ENCODE results near the gene CRACDL. TPM values are rescaled to one million over a fixed set of nuclear protein-coding genes. Genes with fewer than 3 reads are reported as not detected.

Gene CRACDL
- total RNA-seq, 1 experiment from 2014 or later: 2.4 TPM

DNA sequence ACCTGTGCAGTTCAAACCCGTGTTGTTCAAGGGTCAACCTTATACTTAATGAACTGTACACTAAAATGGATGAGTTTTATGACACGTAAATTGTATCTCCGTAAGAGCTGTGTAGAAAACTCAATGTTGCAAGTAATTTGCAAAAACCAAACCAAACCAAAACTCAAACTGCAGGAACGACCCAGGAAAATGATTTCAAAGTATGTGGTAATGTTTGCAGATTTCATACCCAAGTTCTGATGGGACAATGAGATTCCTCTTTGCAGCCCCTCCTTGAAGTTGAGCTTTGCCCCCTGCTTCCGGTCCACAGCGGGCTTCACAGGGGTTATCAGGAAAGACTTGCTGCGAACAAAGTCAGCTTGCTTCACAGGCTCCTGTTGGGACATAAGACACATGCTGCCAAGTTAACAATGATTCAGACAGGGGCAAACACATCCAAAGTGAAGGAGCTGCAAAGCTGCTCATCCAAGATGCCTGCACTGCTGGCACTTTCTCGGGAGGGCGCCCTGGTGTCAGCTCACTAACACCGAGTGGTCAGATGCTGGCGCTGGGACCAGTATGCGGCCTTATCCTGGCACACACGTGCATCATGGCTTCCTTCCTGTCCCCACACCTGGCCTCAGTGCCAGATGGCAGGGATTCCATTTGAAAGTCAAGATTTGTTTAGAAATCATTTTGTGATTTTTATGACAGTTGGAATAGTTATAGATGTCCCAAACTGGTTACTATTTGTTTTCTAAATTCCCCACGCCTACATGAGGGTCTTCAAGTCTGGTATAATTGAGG lies 139.9 kb downstream of the CRACDL start:
- peaks cover 6% of the 10 kb centered on the region for H3K27me3 ChIP-seq (ENCODE audit: control insufficient read depth, insufficient read depth, low read length)
- ChIA-PET CTCF (no interaction called here), POLR2A (interaction anchor here (0.6 kb wide), 1 partner anchor 329 kb away, joined by 5 read pairs; no protein-coding TSS in a partner anchor)
- H3K36me3 ChIP-seq (ENCODE audit: control insufficient read depth, insufficient read depth, low read length): no peaks in the 10 kb centered on the region
- no peaks in the 10 kb centered on the region for H3K4me1 ChIP-seq (ENCODE audit: control insufficient read depth, insufficient read depth, low read length)
- ATAC-seq (no peak), DNase-seq (ENCODE audit: low read depth, low spot score) (no peak)
- intact Hi-C loops (cut with micrococcal nuclease; ENCODE audit: unreplicated experiment) (no loop called here), in situ Hi-C loops (cut with HindIII; ENCODE audit: low pct_unique_long_range_greater_than_20kb, low sequenced_read_pairs) (no loop called here)
- H3K4me3 ChIP-seq (ENCODE audit: low read depth in 2 of 2, low read length in 2 of 2): no peak overlapping the region
- BruUV-seq (replicated peaks): no TSS peak
- H3K27ac ChIP-seq (ENCODE audit: low read length): no peak overlapping the region
- TF ChIP-seq REST (IDR thresholded peaks at IDR 0.05; ENCODE audit: insufficient read depth in 1 of 2, low read depth in 2 of 2, low read length in 1 of 2) (no peak), SIN3A (IDR thresholded peaks at IDR 0.05; ENCODE audit: borderline replicate concordance, insufficient read depth, low read depth, low read length) (no peak), TCF7L2 (IDR thresholded peaks at IDR 0.05; ENCODE audit: low read depth, low read length) (no peak), POLR2AphosphoS5 (IDR thresholded peaks at IDR 0.05; ENCODE audit: low read depth, low read length) (no peak)
- TF ChIP-seq, protein P1, sequence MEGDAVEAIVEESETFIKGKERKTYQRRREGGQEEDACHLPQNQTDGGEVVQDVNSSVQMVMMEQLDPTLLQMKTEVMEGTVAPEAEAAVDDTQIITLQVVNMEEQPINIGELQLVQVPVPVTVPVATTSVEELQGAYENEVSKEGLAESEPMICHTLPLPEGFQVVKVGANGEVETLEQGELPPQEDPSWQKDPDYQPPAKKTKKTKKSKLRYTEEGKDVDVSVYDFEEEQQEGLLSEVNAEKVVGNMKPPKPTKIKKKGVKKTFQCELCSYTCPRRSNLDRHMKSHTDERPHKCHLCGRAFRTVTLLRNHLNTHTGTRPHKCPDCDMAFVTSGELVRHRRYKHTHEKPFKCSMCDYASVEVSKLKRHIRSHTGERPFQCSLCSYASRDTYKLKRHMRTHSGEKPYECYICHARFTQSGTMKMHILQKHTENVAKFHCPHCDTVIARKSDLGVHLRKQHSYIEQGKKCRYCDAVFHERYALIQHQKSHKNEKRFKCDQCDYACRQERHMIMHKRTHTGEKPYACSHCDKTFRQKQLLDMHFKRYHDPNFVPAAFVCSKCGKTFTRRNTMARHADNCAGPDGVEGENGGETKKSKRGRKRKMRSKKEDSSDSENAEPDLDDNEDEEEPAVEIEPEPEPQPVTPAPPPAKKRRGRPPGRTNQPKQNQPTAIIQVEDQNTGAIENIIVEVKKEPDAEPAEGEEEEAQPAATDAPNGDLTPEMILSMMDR (IDR thresholded peaks at IDR 0.05): no peak
- H3K9me3 ChIP-seq (ENCODE audit: control insufficient read depth, insufficient read depth, low read depth, low read length): no peaks in the 10 kb centered on the region

DNA sequence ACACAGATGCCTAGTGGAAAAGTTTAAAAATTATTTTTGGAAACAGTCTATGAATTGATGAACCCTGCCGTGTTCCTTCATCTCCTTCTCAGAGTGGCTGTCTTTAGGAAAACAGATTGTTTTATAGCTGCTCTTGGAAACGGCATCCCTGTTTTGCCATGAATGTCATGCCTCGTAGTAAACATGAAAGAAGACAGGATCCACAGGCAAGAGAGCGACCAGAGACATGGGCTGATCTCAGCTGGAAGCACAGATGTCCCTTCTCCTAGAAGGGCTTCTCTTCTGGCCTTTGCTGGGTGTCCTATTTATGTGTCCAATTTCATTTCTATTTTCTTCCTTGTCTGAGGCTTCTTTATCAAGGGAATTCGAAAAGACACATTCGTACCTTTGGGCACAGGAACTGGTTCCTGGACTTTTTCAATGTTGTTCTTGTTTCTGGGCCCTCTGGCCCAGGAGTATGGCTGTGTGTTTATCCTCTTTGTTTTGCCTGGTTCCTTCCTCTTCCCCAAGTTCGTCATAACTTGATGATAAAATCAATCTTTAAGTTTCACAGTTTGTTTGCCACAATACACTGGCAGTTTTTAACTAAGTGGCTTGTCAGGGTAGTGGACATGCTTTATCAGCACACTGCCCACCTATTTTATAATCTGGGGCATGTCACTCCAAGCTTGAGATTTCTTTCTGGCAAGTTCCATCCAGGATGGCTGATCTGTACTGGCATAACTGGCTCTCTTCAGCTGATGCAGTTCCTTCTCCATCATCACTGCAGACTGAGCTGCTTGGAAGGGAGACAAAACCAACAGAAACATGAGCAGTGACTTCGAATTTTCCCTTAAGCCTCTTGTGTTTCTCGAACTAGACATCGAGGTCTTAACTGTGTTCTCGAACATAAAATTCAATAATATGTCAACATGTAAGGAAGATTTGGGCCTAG lies 141.9 kb downstream of the CRACDL start:
- ATAC-seq (no peak), DNase-seq (ENCODE audit: low read depth, low spot score) (no peak)
- Histone ChIP-seq H3K9me3 (ENCODE audit: control insufficient read depth, insufficient read depth, low read depth, low read length) (no peaks in the 10 kb centered on the region), H3K36me3 (ENCODE audit: control insufficient read depth, insufficient read depth, low read length) (no peaks in the 10 kb centered on the region), H3K27me3 (ENCODE audit: control insufficient read depth, insufficient read depth, low read length) (peaks cover 6% of the 10 kb centered on the region), H3K4me1 (ENCODE audit: control insufficient read depth, insufficient read depth, low read length) (no peaks in the 10 kb centered on the region), H3K4me3 (ENCODE audit: low read depth in 2 of 2, low read length in 2 of 2) (no peak overlapping the region), H3K27ac (ENCODE audit: low read length) (no peak overlapping the region)
- in situ Hi-C loops (cut with HindIII; ENCODE audit: low pct_unique_long_range_greater_than_20kb, low sequenced_read_pairs): no loop called here
- intact Hi-C loops (cut with micrococcal nuclease; ENCODE audit: unreplicated experiment): no loop called here
- TF ChIP-seq SIN3A (IDR thresholded peaks at IDR 0.05; ENCODE audit: borderline replicate concordance, insufficient read depth, low read depth, low read length) (no peak), REST (IDR thresholded peaks at IDR 0.05; ENCODE audit: insufficient read depth in 1 of 2, low read depth in 2 of 2, low read length in 1 of 2) (no peak), TCF7L2 (IDR thresholded peaks at IDR 0.05; ENCODE audit: low read depth, low read length) (no peak), POLR2AphosphoS5 (IDR thresholded peaks at IDR 0.05; ENCODE audit: low read depth, low read length) (no peak)
- TF ChIP-seq, protein P1 (IDR thresholded peaks at IDR 0.05): no peak
- ChIA-PET POLR2A (no interaction called here), CTCF (no interaction called here)
- BruUV-seq (replicated peaks): no TSS peak

All from Panc1 (cell line).